Astrocyte (in vitro differentiated cells and primary cell): ENCODE results near the gene SMOC2. TPM values are rescaled to one million over a fixed set of nuclear protein-coding genes. Genes with fewer than 3 reads are reported as not detected.

ENCODE experiments used
- DNase-seq: peaks from one replicate; pipeline ENCODE4 v3.0.0-alpha.2; 2010; ENCODE audit warnings: low read depth
- FAIRE-seq: peaks from 2 replicates; lab custom pipeline; 2011; peaks lifted over from hg19 to GRCh38; lab: Jason Lieb, UNC
- H2AFZ ChIP-seq: 2 replicates; pipeline ENCODE4 v1.6.0; 2012; ENCODE audit warnings: low read depth, low read length, inconsistent platforms
- H3K27ac ChIP-seq: 2 replicates; pipeline ENCODE4 v1.5.1; 2011; ENCODE audit warnings: low read depth, low read length, inconsistent platforms
- H3K27me3 ChIP-seq: 2 replicates; pipeline ENCODE4 v1.6.0; 2011; ENCODE audit warnings: low read length, inconsistent platforms; ENCODE audit not compliant: insufficient read depth
- H3K36me3 ChIP-seq: 2 replicates; pipeline ENCODE4 v1.5.1; 2011; ENCODE audit warnings: low read length, inconsistent platforms; ENCODE audit not compliant: insufficient read depth
- H3K4me1 ChIP-seq: 2 replicates; pipeline ENCODE4 v1.5.1; 2011; ENCODE audit warnings: low read length, inconsistent platforms; ENCODE audit not compliant: insufficient read depth
- H3K4me2 ChIP-seq: 2 replicates; pipeline ENCODE4 v1.6.0; 2012; ENCODE audit warnings: low read length, inconsistent platforms
- H3K4me3 ChIP-seq: 2 replicates; pipeline ENCODE4 v1.5.1; 2011; ENCODE audit warnings: low read depth, mild to moderate bottlenecking, low read length, inconsistent platforms; ENCODE audit not compliant: insufficient read depth
- H3K79me2 ChIP-seq: 2 replicates; pipeline ENCODE4 v1.6.0; 2012; ENCODE audit warnings: mild to moderate bottlenecking, low read length, inconsistent platforms; ENCODE audit not compliant: insufficient read depth
- H3K9ac ChIP-seq: 2 replicates; pipeline ENCODE4 v1.6.0; 2012; ENCODE audit warnings: mild to moderate bottlenecking, low read length, inconsistent platforms
- H3K9me3 ChIP-seq: 2 replicates; pipeline ENCODE4 v1.5.1; 2012; ENCODE audit warnings: low read depth, mild to moderate bottlenecking, low read length, inconsistent platforms; ENCODE audit not compliant: insufficient read depth
- H4K20me1 ChIP-seq: 2 replicates; pipeline ENCODE4 v1.6.0; 2012; ENCODE audit warnings: low read length, inconsistent platforms; ENCODE audit not compliant: insufficient read depth
- H3K27ac Mint-ChIP-seq: one replicate; pipeline ENCODE4 v1.8.0; 2021; ENCODE audit warnings: mild to moderate bottlenecking, mixed read lengths; ENCODE audit not compliant: unreplicated experiment
- H3K27me3 Mint-ChIP-seq: one replicate; pipeline ENCODE4 v1.8.0; 2021; ENCODE audit warnings: low read depth, mixed read lengths; ENCODE audit not compliant: unreplicated experiment
- H3K36me3 Mint-ChIP-seq: one replicate; pipeline ENCODE4 v1.8.0; 2021; ENCODE audit warnings: low read depth, mixed read lengths; ENCODE audit not compliant: unreplicated experiment
- H3K4me1 Mint-ChIP-seq: one replicate; pipeline ENCODE4 v1.8.0; 2021; ENCODE audit warnings: low read depth, mixed read lengths; ENCODE audit not compliant: unreplicated experiment
- H3K4me3 Mint-ChIP-seq: one replicate; pipeline ENCODE4 v1.8.0; 2021; ENCODE audit warnings: mild to moderate bottlenecking, moderate library complexity, mixed read lengths; ENCODE audit not compliant: unreplicated experiment
- H3K9me3 Mint-ChIP-seq: one replicate; pipeline ENCODE4 v1.8.0; 2021; ENCODE audit warnings: mild to moderate bottlenecking, mixed read lengths; ENCODE audit not compliant: unreplicated experiment
- EZH2 ChIP-seq: IDR thresholded peaks from 2 replicates; pipeline ENCODE4 v1.6.1; 2012; ENCODE audit warnings: mild to moderate bottlenecking, low read length, inconsistent platforms; ENCODE audit not compliant: insufficient read depth
- total RNA-seq: library from RNA; stranded (reverse); gene quantifications from 2 replicates; pipeline ENCODE4 v1.2.1, GENCODE V29; 2021
- TF ChIP-seq, protein P1 (sequence below): IDR thresholded peaks from 2 replicates; pipeline ENCODE4 v1.5.1; 2011; ENCODE audit warnings: low read depth, mild to moderate bottlenecking, inconsistent platforms, low read length, moderate library complexity; ENCODE audit not compliant: insufficient read depth

The SMOC2 gene
- total RNA-seq, 1 donor from 2014 or later = 0.93 TPM

DNA sequence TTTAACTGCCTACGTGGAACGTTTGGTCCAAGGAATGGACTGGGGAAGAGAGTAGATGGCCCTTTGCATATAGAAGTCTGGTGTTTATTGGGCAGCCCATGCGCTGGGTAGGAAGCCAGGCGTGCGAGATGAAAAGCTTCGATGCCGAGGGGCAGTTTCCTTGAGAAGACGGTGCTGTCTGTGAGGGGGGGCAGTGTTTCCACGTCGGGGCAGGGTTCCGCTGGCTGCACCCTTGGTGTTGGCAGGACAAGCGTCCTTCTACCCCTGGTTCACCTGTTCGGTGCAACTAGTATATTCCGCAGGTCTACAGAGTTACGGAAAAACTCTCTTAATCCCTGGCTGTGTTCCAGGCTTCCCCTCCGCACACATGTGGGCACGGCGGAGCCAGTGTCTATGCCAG lies 88.2 kb downstream of the SMOC2 start:
- FAIRE-seq = no peak

DNA sequence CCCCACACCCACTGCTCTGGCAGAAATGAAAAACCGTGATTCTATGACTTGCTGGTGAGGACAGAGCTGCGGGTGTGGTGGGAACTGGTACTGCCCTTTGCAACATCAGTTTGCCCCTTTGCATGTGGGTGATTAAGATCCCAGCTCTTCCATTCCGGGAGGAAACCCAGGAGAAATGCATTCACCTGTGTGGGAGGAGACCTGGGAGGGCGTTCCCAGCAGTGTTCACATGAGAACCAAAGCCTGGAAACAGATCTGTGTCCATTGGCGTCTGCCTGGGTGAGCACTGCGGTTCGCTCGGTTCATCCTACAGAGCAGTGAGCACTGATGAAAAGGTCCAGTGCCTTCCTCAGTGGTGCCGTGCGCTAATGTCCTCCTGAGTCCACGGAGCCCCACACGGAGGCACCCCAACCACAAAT lies 89.7 kb downstream of the SMOC2 start:
- no peak overlapping the region for H3K9ac ChIP-seq
- Mint-ChIP-seq H3K9me3 (no peaks in the 10 kb centered on the region), H3K4me3 (no peak overlapping the region), H3K36me3 (no peaks in the 10 kb centered on the region), H3K4me1 (no peaks in the 10 kb centered on the region), H3K27me3 (peaks cover 20% of the 10 kb centered on the region), H3K27ac (no peak overlapping the region)
- no peak overlapping the region for H3K27ac ChIP-seq
- no peaks in the 10 kb centered on the region for H4K20me1 ChIP-seq
- FAIRE-seq = no peak
- H3K9me3 ChIP-seq = no peaks in the 10 kb centered on the region
- H3K4me1 ChIP-seq = peaks cover 7% of the 10 kb centered on the region
- DNase-seq = no peak
- no peak overlapping the region for H3K4me2 ChIP-seq
- no peak overlapping the region for H3K4me3 ChIP-seq
- no peaks in the 10 kb centered on the region for H3K27me3 ChIP-seq
- no peak for TF ChIP-seq EZH2
- TF ChIP-seq, protein P1, sequence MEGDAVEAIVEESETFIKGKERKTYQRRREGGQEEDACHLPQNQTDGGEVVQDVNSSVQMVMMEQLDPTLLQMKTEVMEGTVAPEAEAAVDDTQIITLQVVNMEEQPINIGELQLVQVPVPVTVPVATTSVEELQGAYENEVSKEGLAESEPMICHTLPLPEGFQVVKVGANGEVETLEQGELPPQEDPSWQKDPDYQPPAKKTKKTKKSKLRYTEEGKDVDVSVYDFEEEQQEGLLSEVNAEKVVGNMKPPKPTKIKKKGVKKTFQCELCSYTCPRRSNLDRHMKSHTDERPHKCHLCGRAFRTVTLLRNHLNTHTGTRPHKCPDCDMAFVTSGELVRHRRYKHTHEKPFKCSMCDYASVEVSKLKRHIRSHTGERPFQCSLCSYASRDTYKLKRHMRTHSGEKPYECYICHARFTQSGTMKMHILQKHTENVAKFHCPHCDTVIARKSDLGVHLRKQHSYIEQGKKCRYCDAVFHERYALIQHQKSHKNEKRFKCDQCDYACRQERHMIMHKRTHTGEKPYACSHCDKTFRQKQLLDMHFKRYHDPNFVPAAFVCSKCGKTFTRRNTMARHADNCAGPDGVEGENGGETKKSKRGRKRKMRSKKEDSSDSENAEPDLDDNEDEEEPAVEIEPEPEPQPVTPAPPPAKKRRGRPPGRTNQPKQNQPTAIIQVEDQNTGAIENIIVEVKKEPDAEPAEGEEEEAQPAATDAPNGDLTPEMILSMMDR = no peak
- H3K36me3 ChIP-seq = no peaks in the 10 kb centered on the region
- no peak overlapping the region for H2AFZ ChIP-seq
- no peaks in the 10 kb centered on the region for H3K79me2 ChIP-seq

More for the DNA sequence above, 88.2 kb downstream of the SMOC2 start:
- no peak overlapping the region for H3K27ac Mint-ChIP-seq
- no peaks in the 10 kb centered on the region for H3K4me1 Mint-ChIP-seq
- no peaks in the 10 kb centered on the region for H4K20me1 ChIP-seq
- no peak for TF ChIP-seq EZH2
- TF ChIP-seq, protein P1 = no peak
- no peaks in the 10 kb centered on the region for H3K36me3 Mint-ChIP-seq
- H3K79me2 ChIP-seq = no peaks in the 10 kb centered on the region
- H3K4me2 ChIP-seq = no peak overlapping the region
- peaks cover 19% of the 10 kb centered on the region for H3K27me3 Mint-ChIP-seq
- no peak overlapping the region for H3K4me3 Mint-ChIP-seq
- no peaks in the 10 kb centered on the region for H3K9me3 ChIP-seq
- no peak for DNase-seq
- H3K9me3 Mint-ChIP-seq = no peaks in the 10 kb centered on the region
- no peak overlapping the region for H2AFZ ChIP-seq
- H3K4me1 ChIP-seq = peaks cover 7% of the 10 kb centered on the region
- H3K36me3 ChIP-seq = no peaks in the 10 kb centered on the region
- H3K27me3 ChIP-seq = peaks cover 3% of the 10 kb centered on the region
- H3K9ac ChIP-seq = no peak overlapping the region
- no peak overlapping the region for H3K27ac ChIP-seq
- H3K4me3 ChIP-seq = no peak overlapping the region

DNA sequence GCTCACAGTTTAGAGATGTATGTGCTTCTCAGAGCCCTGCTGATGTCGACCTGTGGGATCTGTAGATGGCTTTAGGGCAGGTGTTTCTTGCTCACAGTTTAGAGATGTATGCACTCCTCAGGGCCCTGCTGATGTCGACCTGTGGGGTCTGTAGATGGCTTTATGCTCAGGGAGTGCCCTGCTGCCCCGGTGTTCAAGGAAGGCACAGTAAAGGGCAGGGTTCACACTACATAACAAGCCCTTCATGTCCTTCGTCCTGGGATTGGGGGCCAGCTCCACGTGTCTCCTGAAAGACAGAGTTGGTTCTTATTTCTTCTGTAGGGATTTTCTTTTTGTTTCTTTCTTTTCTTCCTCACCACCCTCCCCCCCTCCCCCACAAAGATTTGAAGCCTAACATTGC lies 91.1 kb downstream of the SMOC2 start:
- Histone ChIP-seq H3K4me3 (no peak overlapping the region), H3K27me3 (no peaks in the 10 kb centered on the region), H3K79me2 (no peaks in the 10 kb centered on the region), H2AFZ (no peak overlapping the region), H3K27ac (no peak overlapping the region), H4K20me1 (no peaks in the 10 kb centered on the region), H3K9ac (no peak overlapping the region), H3K4me1 (peaks cover 5% of the 10 kb centered on the region), H3K36me3 (no peaks in the 10 kb centered on the region), H3K4me2 (no peak overlapping the region), H3K9me3 (no peaks in the 10 kb centered on the region)
- Mint-ChIP-seq H3K36me3 (no peaks in the 10 kb centered on the region), H3K4me3 (no peak overlapping the region), H3K9me3 (no peaks in the 10 kb centered on the region), H3K4me1 (no peaks in the 10 kb centered on the region), H3K27me3 (peaks cover 24% of the 10 kb centered on the region), H3K27ac (no peak overlapping the region)
- DNase-seq = no peak
- FAIRE-seq = no peak
- TF ChIP-seq, protein P1 = no peak
- no peak for TF ChIP-seq EZH2
